ENCODE measurements around the gene HIVEP3.

Gene HIVEP3

GRCh38 chr1:41678111-41678878 lies 240.4 kb downstream of the HIVEP3 start:
- DNase-seq = peak; percentile 82

- DNase-seq = no peak
These were observed 241.1 kb downstream of the HIVEP3 start for GRCh38 chr1:41677620-41678019.

- DNase-seq = no peak
These were observed 243.3 kb downstream of the HIVEP3 start for GRCh38 chr1:41675401-41675800.

GRCh38 chr1:41674522-41674921 lies 244.2 kb downstream of the HIVEP3 start:
- no peak for DNase-seq

- peak; percentile 40 for DNase-seq
These were observed 244.9 kb downstream of the HIVEP3 start for GRCh38 chr1:41673806-41674205.

GRCh38 chr1:41673378-41673777 lies 245.3 kb downstream of the HIVEP3 start:
- peak; percentile 72 for DNase-seq

- peak; percentile 98 for DNase-seq
These were observed 245.9 kb downstream of the HIVEP3 start for GRCh38 chr1:41672641-41673361.

- peak; percentile 94 for DNase-seq
These were observed 246.5 kb downstream of the HIVEP3 start for GRCh38 chr1:41672173-41672572.

- DNase-seq = no peak
These were observed 247.5 kb downstream of the HIVEP3 start for GRCh38 chr1:41671116-41671755.

- DNase-seq = peak; percentile 92
These were observed 248.3 kb downstream of the HIVEP3 start for GRCh38 chr1:41670217-41670957.

- DNase-seq = no peak
These were observed 249.8 kb downstream of the HIVEP3 start for GRCh38 chr1:41668967-41669366.

GRCh38 chr1:41668054-41668660 lies 250.6 kb downstream of the HIVEP3 start:
- no peak for DNase-seq

GRCh38 chr1:41666981-41667631 lies 251.6 kb downstream of the HIVEP3 start:
- peak; percentile 88 for DNase-seq

GRCh38 chr1:41665962-41666917 lies 252.5 kb downstream of the HIVEP3 start:
- no peak for DNase-seq

- DNase-seq = peak; percentile 86
These were observed 253.7 kb downstream of the HIVEP3 start for GRCh38 chr1:41664861-41665640.

GRCh38 chr1:41663671-41664400 lies 254.9 kb downstream of the HIVEP3 start:
- DNase-seq = no peak

GRCh38 chr1:41662765-41663437 lies 255.8 kb downstream of the HIVEP3 start:
- DNase-seq = peak; percentile 88

- DNase-seq = peak; percentile 88
These were observed 256.5 kb downstream of the HIVEP3 start for GRCh38 chr1:41662061-41662764.

All from fibroblast of skin of back (primary cell).